T-helper 2 cell treated with Interferon-gamma antibody and Interleukin-4, amounts not matched to agents 5 μg/mL and 100 μg/mL, for 36 hours (primary cell): ENCODE measurements around the gene OR3A3.
"Not testable (repeated sequence)": the region's sequence is repeated elsewhere in the genome, so short reads cannot be mapped to it uniquely, and the experiment has no call there.

Experiments used
- DNase-seq: peaks from one replicate; pipeline ENCODE4 v3.0.0; 2021; ENCODE audit warnings: low spot score
- H3K27ac Mint-ChIP-seq: one replicate; pipeline ENCODE4 v1.8.0; 2021; ENCODE audit warnings: mild to moderate bottlenecking, mixed read lengths
- H3K27me3 Mint-ChIP-seq: one replicate; pipeline ENCODE4 v1.8.0; 2021; ENCODE audit warnings: low read depth, mixed read lengths
- H3K36me3 Mint-ChIP-seq: one replicate; pipeline ENCODE4 v1.8.0; 2021; ENCODE audit warnings: low read depth, mixed read lengths
- H3K4me1 Mint-ChIP-seq: one replicate; pipeline ENCODE4 v1.8.0; 2021; ENCODE audit warnings: low read depth, mixed read lengths
- H3K4me3 Mint-ChIP-seq: one replicate; pipeline ENCODE4 v1.8.0; 2022; ENCODE audit warnings: mild to moderate bottlenecking, moderate library complexity, mixed read lengths
- H3K9me3 Mint-ChIP-seq: one replicate; pipeline ENCODE4 v1.8.0; 2021; ENCODE audit warnings: mixed read lengths

Gene OR3A3

DNA sequence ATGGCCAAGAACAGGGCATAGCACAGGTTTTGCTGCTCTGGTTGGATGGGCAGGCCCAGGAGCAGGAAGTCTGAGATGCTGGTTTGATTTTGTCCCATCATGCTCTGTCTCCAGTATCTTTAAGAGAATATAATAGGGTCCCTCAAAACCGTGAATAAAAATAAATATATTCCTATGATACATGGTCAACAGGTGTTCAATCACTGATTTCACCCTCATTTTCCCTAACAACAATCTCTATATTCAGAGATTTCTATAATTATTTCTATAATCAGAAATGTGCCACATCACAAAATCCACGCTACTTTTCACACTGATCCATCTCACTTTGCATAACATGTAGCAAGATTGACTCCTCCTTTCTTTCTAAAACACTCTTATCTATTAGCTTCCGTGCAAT is 22.6 kb downstream of the OR3A3 start, which contains the start of gene OR1E2:
TSS of gene OR1E2 (minus strand) at position 101 of the 400 bp plus-strand sequence. CDS start at position 101, 0 bp downstream.
- Mint-ChIP-seq H3K4me1 (no peaks in the 10 kb centered on the region), H3K27me3 (no peaks in the 10 kb centered on the region)

DNA sequence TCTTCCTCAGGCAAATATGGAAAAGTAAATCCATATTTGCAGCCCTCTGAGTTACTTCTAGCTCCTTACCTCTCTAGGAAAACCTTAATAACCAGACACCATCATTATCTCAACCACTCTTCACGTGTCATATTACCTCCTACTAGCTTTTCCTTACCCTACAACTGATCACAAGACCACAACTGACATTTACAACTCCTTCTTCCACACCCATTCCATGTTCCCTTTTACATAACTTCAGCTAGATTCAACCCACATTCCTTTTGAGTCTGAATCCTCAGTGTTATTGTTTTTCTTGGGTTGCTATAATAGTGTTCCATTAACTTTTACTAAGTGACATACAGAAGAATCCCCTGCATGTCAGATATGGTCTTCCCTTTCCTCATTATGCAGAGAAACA is 27.2 kb downstream of the OR3A3 start:
- peaks cover 6% of the 10 kb centered on the region for H3K27me3 Mint-ChIP-seq
- no peaks in the 10 kb centered on the region for H3K36me3 Mint-ChIP-seq
- no peaks in the 10 kb centered on the region for H3K4me1 Mint-ChIP-seq
- DNase-seq: no peak
- H3K27ac Mint-ChIP-seq: no peak overlapping the region
- H3K9me3 Mint-ChIP-seq: no peaks in the 10 kb centered on the region
- no peak overlapping the region for H3K4me3 Mint-ChIP-seq

More for the DNA sequence above, 22.6 kb downstream of the OR3A3 start, which contains the start of gene OR1E2:
- no peaks in the 10 kb centered on the region for H3K36me3 Mint-ChIP-seq
- H3K27ac Mint-ChIP-seq: no peak within 1 kb of the TSS
- no peak within 1 kb of the TSS for H3K4me3 Mint-ChIP-seq
- no peaks in the 10 kb centered on the region for H3K9me3 Mint-ChIP-seq
- DNase-seq: no peak

DNA sequence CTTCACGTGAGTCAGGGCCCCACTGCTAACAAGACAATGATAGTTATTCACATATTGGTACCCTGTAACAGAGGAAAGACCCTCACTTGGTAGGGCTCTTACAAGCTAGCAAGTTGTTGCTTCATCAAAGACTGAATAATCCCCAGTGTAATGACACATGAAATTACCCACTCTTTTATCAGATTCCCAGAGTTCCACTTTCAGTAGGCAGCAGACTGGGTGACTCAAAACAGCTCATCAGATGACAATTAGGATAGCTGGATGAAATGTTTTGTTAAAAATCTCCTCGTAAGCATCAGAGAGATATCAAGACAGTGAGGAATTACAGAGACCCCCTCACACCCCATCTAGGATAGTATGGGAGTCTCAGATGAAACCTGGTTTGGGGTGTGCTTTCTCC is 29.3 kb downstream of the OR3A3 start:
- Mint-ChIP-seq H3K9me3 (no peaks in the 10 kb centered on the region), H3K4me1 (no peaks in the 10 kb centered on the region), H3K4me3 (no peak overlapping the region), H3K27ac (no peak overlapping the region), H3K36me3 (no peaks in the 10 kb centered on the region), H3K27me3 (peaks cover 6% of the 10 kb centered on the region)
- DNase-seq: no peak

DNA sequence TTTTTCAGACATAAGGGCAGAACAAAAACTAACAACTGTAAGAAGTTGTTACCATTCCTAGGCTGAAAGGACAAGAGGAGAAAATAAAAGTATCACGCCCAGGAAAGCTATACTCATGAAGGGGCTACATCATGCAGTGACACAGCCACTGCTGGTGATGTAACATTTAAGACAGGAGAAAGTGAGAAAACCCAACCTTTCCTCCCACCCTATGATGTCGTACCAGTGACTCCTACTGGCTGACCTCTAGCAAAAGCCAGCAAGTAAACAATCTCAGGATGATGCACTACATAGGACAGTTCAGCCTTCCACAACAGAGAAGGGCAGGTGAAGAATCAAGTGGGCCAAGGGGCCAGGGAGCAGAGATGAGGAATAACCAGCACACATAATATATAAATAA is 36.5 kb downstream of the OR3A3 start:
- H3K4me3 Mint-ChIP-seq: no peak overlapping the region
- H3K27me3 Mint-ChIP-seq: peaks cover 1% of the 10 kb centered on the region
- H3K27ac Mint-ChIP-seq: no peak overlapping the region

DNA sequence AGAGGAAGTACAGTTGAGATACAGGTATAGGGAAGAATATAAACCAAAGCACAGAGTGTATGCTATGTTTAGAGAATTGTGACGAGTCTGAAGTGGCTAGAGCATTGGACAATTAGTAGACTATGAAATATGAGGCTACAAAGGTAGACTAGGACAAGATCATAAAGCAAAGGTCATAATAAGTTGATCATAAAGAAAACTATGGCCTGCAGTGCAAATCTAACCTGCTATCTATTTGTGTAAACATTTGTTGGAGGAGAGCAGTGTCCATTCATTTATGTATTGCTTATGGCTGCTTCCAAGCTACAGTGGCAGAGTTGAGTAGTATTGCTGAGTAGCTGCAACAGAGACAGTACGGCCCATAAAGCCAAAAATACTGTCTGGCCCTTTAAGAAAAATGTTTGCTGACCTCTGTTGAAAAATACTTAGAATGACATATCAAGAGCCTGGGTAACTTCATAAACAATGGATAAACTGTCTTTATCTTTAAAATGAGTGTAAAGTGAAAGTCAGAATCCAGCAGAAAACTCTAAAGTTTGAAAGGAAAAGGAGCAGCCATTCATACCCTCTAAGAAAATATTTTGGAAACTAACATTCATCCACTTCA is 37.0 kb downstream of the OR3A3 start:
- H3K4me3 Mint-ChIP-seq: no peak overlapping the region
- H3K27me3 Mint-ChIP-seq: no peaks in the 10 kb centered on the region
- H3K9me3 Mint-ChIP-seq: no peaks in the 10 kb centered on the region
- no peak overlapping the region for H3K27ac Mint-ChIP-seq
- no peak for DNase-seq
- H3K36me3 Mint-ChIP-seq: no peaks in the 10 kb centered on the region
- H3K4me1 Mint-ChIP-seq: no peaks in the 10 kb centered on the region

More for the DNA sequence above, 36.5 kb downstream of the OR3A3 start:
- no peaks in the 10 kb centered on the region for H3K36me3 Mint-ChIP-seq
- no peaks in the 10 kb centered on the region for H3K4me1 Mint-ChIP-seq
- no peak for DNase-seq
- no peaks in the 10 kb centered on the region for H3K9me3 Mint-ChIP-seq

DNA sequence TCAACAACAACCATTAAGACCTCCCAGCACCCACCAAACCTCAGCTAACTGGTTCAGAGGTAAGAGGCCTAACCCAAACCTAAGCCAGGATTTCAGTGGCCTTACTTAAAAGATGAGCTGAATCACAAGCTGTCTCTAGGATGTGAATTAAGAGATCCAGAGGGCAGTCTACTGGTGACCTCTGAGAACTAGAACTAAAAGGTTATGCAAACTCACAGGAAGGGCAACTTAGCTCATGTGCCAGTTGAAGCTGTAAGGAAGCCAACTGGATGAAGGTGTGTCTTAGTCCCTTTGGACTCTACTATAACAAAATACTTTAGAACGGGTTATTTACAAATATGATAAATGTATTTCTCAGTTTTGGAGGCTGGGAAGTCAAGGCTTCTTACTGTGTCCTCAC is 55.2 kb downstream of the OR3A3 start:
- H3K4me1 Mint-ChIP-seq, H3K4me3 Mint-ChIP-seq, H3K36me3 Mint-ChIP-seq, H3K9me3 Mint-ChIP-seq, DNase-seq, H3K27ac Mint-ChIP-seq, H3K27me3 Mint-ChIP-seq: not testable (repeated sequence)

DNA sequence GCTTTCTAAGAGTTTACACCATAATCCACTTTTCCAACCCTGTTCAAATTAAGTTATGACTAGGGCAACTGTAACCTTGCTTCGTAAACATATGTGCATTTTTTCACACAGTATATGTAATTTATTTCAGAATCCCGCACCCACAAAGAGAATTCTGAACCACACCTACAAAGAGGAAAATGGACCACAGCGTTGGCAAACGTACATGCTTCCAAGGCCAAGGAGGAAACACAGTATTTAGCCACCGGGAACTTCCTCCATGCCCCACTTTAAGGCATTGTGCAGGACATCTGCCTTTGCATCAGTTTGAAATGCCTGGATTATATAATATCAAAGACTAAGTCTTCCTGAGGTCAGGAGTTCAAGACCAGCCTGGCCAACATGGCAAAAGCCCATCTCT is 58.4 kb downstream of the OR3A3 start:
- H3K27ac Mint-ChIP-seq: no peak overlapping the region
- no peaks in the 10 kb centered on the region for H3K9me3 Mint-ChIP-seq
- no peaks in the 10 kb centered on the region for H3K36me3 Mint-ChIP-seq
- peaks cover 2% of the 10 kb centered on the region for H3K27me3 Mint-ChIP-seq
- H3K4me1 Mint-ChIP-seq: no peaks in the 10 kb centered on the region
- no peak for DNase-seq
- no peak overlapping the region for H3K4me3 Mint-ChIP-seq

DNA sequence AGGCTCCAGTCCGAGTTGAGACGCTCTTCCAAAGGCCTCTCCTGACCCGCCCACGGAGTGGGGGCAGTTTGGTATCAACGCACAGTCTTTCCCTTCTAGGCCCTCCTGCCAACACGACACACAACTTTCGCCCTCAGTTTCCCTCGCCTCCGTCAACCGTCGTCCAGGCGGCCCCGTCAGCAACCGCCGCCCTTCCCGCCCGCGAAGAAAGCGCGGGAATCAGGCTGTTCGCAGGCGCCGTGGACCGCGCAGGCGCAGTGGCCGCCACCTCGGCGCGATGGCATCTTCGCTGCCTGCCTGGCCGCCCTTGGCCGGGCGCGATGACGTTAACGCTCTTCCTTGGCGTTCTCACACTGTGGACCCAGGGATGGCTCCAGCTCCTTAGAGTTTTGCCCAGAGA is 60.4 kb downstream of the OR3A3 start, which contains the start of gene SPATA22:
TSS of gene SPATA22 (minus strand) at position 221 of the 400 bp plus-strand sequence. CDS start 2,494 bp downstream, outside the sequence.
- Mint-ChIP-seq H3K36me3 (no peaks in the 10 kb centered on the region), H3K27me3 (peaks cover 2% of the 10 kb centered on the region), H3K27ac (no peak within 1 kb of the TSS), H3K9me3 (no peaks in the 10 kb centered on the region), H3K4me1 (peaks cover 5% of the 10 kb centered on the region), H3K4me3 (no peak within 1 kb of the TSS)
- no peak for DNase-seq

DNA sequence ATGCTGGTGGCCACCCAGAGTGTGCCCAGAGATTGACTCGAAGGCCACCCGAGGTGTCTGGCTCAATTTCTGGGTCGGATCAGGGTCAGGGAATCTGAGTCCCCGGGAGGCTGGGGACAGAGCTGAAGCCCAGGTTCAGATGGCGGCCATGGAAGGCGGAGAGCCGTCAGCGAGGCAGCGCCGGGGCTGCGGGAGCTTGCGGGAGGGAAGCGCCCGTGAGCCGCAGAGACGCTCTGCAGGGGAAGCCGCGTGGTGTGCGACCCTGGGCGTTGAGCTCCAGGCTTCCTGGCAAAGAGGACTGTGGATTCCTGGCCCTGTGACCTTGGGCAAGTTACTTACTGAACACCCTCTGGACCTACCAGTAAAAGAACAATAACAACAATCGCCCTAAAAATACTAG is 61.0 kb downstream of the OR3A3 start:
- no peak for DNase-seq
- no peaks in the 10 kb centered on the region for H3K9me3 Mint-ChIP-seq
- peaks cover 2% of the 10 kb centered on the region for H3K27me3 Mint-ChIP-seq
- no peaks in the 10 kb centered on the region for H3K36me3 Mint-ChIP-seq
- H3K27ac Mint-ChIP-seq: no peak overlapping the region
- H3K4me3 Mint-ChIP-seq: no peak overlapping the region
- peaks cover 5% of the 10 kb centered on the region for H3K4me1 Mint-ChIP-seq
